GM21723 (cell line): Measurements from ENCODE around the gene SCN3B.

Experiments
- ATAC-seq: cut with Tn5 transposase; IDR thresholded peaks from one replicate; pipeline ENCODE4 v1.9.1; 2021; ENCODE audit warnings: mild to moderate bottlenecking, moderate library complexity; ENCODE audit not compliant: unreplicated experiment

The SCN3B gene

DNA sequence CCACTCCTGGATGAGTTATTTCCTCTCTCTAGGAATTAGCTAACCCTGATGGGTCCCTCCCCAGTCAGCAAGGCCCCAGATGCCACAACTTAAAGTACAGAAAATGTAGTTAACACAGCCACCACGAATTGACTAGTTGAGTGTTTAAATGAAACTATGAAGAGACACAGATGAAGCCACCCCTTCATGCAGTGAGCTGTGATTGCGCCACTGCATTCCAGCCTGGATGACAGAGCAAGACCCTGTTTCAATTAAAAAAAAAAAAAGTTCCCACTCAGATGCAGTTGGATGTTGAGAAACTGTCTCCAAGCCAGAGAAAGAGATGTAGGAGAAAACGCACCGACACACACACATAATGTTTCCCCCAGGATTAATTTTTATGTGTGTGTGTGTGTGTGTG lies 53.3 kb downstream of the SCN3B start:
- ATAC-seq, result no peak

DNA sequence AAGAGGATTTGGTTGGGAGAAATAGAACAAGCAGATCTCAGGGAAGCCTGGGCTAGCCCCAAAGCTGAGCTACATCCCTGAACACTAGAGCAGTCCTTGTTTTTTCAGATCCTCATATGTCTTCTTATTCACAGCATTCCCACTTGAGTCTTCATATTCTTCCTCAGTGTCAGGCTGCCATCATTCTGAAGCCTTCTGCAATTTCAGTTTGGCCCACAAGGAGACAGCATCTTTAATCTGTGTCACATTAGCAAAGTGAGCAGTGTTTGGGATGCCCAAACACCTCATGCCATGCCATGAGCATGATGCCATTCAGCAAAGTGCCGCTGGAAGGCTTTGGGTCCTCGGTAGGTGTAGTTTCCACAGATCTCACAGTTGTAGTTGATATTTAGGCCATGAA lies 56.6 kb downstream of the SCN3B start:
- no peak for ATAC-seq

- no peak for ATAC-seq
Measured at GRCh38 chr11:123594921-123595320, 59.5 kb downstream of the SCN3B start.

- ATAC-seq, result no peak
Measured at GRCh38 chr11:123594188-123594901, 60.1 kb downstream of the SCN3B start.

DNA sequence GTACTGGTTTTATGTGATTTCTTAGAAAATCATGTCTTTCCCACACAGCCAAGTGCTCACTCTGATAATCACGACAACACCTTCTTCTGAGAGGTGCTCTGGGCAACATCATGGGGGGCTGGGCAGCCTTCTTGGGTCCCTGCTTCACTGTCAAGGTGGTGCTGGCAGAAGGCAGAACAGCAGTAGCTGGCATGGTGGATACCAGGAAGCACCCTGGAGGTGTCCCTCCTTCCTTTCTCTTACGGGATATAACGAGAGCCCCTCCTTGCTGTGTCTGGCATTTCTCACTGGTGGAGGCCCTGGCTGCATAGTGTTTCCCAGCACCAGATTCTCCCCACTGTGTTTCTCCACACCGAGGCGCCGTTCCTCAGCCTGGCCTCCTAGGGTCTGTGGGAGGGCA lies 60.9 kb downstream of the SCN3B start:
- ATAC-seq, result no peak

GRCh38 chr11:123590296-123590912 lies 64.0 kb downstream of the SCN3B start:
- ATAC-seq, result no peak

- ATAC-seq, result no peak
Measured at GRCh38 chr11:123588864-123589262, 65.6 kb downstream of the SCN3B start.

DNA sequence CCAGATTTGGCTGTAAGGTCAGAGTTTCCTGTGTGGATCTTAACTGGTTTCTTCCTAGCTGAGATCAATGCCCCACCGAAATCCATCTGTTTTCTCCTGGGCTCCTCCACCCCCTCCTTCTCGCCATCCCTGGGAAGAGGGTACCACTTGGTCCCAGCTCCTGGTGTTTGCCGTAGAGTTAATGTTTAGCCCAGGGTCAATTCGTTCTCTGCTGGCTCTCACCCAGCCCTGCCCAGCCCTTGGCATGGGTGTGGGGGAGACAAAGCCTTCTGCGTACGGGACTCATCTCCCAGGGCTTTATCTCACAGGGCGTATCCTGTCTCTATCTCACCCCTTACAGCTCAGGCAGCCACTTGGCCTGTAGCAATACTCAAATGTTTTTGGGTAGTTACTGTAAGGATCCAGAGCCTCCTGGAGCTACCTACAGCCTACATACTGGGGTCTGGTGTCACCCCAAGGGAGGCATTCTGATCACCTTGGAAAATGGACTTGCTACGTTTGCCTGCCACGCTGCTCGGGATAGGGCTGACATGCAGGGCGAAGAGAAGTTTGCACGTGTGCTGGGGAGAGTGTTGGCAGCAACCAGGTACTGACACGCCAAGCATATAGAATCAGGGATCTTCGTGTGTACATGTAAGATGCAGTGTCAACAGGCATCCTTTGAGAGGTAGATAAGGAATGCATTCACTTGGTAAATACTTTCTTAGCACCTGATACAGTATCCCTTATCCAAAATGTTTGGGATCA lies 66.1 kb downstream of the SCN3B start:
- ATAC-seq, result no peak

DNA sequence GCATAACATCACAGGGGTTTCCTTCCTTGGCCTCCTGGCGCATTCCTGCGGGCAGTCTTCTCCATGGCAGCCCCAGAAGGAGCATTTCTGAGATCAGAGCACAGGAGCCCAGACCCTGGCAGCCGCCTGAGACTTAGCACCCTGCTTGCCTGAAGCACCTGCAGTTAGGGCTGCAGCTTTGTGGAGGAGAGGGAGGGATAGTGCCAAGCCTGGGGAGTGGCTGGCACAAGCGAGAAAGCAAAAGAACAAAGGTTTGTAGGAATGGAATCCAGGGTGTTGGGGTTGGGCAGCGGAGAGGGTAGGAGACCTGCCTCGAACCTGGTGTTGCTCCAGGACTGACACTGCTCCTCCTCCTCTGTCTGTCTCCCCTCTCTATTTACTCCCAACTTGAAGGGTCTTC lies 66.9 kb downstream of the SCN3B start:
- no peak for ATAC-seq

DNA sequence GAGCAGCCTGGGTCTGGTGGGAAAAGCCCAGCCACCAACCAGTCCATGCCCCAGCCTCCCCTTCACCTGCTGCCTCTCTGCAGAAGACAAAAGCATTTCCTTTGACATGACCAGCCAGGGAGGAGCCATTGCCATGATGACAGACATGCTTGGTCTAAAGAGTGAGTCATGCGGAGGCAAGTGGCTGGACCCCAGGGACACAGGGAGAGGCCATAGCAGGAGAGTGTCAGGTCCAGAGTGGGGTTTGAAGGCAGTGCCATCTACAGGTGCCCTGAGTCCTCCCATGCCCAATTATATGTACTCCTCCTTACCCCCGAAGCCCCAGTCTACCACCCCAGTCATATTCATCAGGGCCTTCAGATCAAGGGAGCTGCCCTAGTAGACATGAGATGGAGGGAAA lies 67.4 kb downstream of the SCN3B start:
- ATAC-seq, result no peak

DNA sequence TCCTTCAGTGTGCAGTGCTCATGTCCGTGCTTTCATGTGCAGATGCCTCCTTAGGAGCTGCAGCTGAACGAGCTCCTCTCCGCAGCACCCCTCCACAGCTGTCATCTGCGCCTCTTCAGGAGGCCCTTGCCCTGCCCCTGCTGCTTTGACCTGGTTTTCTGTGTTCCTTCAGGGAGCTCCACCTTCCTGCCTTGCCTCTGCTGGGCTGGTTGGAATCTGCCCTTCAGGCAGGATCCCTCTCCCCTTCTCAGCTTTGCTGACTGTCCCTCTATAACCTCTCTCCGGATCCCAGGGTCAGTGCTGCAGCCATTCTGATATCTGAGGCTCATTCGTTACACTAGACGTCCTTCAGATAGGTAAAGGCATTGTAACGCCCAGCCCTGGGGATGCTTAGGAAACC lies 67.9 kb downstream of the SCN3B start:
- ATAC-seq, result no peak

DNA sequence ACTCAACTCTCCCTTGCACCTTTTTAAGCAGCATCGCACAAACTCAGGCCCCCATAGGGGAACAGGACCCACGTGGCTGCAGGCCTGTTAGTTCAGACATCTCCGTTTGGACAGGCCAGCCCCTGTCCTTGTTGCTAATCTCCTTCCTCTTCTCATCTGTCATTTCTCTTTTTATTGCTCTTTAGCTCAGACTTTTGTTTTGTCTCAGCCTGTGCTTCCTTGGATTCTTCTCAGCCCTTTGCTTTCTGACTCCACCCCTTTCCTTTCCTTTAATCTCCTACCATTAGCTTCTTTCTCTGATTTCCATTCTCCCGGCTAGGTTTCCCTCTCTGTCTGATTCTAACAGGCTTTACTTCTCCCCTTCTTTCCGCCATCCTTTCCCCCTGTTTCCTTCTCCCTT lies 68.7 kb downstream of the SCN3B start:
- no peak for ATAC-seq

- no peak for ATAC-seq
Measured at GRCh38 chr11:123585206-123585605, 69.2 kb downstream of the SCN3B start.

DNA sequence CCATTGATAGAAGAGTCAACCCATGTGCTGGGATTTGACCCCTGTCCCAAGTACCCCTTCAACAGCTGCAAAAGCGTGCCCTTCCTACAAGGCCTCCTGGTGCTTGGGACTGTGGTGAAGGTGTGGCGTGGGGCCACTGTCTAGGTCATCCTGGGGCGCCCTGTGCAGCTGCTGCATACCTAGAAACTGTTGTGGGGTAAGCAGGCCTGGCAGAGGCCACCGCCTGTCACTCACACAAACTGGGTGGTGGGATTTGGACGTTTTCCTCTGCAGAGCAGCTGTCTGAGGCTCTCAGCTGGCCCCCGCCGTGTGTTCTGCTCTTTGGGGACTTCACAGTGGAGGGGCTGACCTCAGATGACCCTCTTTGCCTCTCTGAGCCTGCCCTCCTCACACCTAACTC lies 69.7 kb downstream of the SCN3B start:
- ATAC-seq, result no peak

- ATAC-seq, result no peak
Measured at GRCh38 chr11:123584186-123584585, 70.2 kb downstream of the SCN3B start.

- no peak for ATAC-seq
Measured at GRCh38 chr11:123582992-123583504, 71.4 kb downstream of the SCN3B start.

- ATAC-seq, result no peak
Measured at GRCh38 chr11:123581651-123582399, 72.6 kb downstream of the SCN3B start.

DNA sequence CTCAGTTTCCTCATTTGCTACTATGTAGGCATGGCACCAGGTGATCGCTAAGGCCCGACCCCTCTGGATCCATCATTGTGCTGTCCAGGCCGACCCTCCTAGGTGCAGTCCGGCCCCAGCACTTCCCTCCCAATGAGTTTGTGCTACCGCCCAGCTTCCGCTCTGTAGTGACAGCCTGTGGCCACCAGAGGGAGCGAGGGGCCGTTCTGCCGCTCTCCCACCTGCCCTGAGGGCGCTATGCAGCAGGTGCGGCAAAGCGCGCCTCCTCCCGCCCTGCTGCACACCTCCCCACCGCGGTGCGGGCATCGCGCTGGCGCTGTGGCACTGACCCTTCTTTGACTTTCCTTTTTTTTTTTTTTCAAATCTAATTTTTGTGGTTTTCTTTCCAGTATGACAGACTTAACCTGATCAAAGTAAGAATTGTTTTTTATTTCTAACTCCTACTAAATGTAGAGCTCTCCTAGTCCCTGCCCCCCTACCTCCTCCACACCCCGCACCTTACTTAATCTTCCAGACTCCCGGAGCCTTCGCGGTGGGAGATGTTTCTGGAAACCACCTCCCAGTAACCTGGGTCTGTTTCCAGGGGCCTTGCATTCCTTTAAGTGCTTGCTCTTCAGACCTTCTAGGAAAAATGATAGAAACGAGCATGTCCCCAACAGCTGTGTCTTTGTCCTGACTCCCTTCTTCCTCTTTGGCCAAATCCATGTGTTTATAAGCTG lies 73.7 kb downstream of the SCN3B start:
- ATAC-seq, result peak; percentile 91

DNA sequence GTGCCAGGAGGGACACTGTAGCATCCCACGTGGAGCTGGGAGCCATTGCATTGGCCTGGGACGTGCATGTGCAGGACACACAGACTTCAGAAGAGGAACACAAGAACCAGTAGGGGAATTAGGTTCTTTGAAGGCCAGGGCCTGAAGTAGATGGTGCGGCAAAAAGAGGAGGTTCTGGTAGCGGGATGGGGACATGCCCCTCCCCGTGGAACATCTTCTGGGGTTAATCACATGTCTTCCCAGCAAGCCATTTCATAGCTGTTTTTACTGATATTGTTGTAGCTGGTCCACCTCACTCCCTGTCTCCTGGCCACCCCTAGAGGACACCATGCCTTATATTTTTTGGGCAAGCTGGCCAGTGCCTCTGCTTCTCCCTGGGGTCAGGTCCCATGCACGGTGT lies 74.3 kb downstream of the SCN3B start:
- no peak for ATAC-seq

- no peak for ATAC-seq
Measured at GRCh38 chr11:123579482-123579812, 75.0 kb downstream of the SCN3B start.
